GM19099 (cell line): ENCODE results near the gene IL21.

Source experiments
- POLR2A ChIP-seq: IDR thresholded peaks from 3 replicates; pipeline ENCODE4 v1.6.1; 2011; ENCODE audit warnings: low read depth; ENCODE audit not compliant: insufficient read length; ENCODE audit errors: extremely low read depth

IL21 gene

GRCh38 chr4:122562449-122562848, 58.4 kb downstream of the IL21 start:
- no peak for TF ChIP-seq POLR2A
